Measurements from ENCODE around the gene ASAP3. TPM values are rescaled to one million over a fixed set of nuclear protein-coding genes. Genes with fewer than 3 reads are reported as not detected.
A peak's percentile ranks its signal among the peaks of the same experiment; 100 is the strongest.

The ASAP3 gene
- total and polyA plus RNA-seq, 2 experiments from 2014 or later = 62.0 to 157 TPM

DNA sequence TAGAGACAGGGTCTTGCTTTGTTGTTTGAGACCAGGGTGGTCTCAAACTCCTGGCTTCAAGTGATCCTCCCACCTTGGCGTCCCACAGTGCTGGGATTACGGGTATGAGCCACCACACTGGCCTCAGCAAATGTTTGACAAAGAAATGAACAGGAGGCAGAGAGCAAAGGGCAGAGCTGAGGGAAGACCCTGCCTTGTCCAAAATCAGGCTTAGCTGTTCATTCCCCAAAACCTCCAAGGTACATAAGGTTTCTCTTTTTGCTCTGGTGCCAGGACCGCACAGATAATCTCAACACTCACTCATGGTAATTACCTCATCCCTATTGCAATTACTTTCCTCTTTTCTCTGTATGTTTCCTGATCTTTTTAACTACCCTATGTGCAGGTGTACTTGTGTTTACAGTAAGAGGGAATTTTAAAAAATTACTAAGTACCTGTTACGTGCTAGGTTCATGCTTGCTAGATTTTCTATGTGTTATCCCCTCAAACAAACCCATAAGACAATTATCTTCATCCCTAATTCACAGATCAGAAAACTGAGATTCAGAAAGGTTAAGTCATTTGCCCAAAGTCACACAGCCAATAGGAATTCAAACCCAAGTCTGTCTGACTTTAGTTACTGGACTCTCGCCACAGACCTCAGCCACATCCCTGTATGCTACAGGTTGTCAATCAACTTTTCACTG lies 11.5 kb downstream of the ASAP3 start:
- Histone ChIP-seq H3K36me3 (no peaks in the 10 kb centered on the region), H3K27me3 (no peaks in the 10 kb centered on the region), H3K9me3 (ENCODE audit: low read depth) (no peaks in the 10 kb centered on the region), H3K4me3 (no peak overlapping the region), H3K4me1 (ENCODE audit: low read depth) (no peaks in the 10 kb centered on the region), H3K27ac (no peak overlapping the region)
- no peak for TF ChIP-seq CTCF (IDR thresholded peaks at IDR 0.05; ENCODE audit: low read depth, low read length)
- DNase-seq (ENCODE audit: low read depth in 1 of 2, low spot score in 1 of 2) = no peak

- H3K4me3 ChIP-seq = no peak overlapping the region
- H3K9me3 ChIP-seq (ENCODE audit: low read depth) = no peaks in the 10 kb centered on the region
- TF ChIP-seq CTCF (IDR thresholded peaks at IDR 0.05; ENCODE audit: low read depth, low read length) = no peak
- no peaks in the 10 kb centered on the region for H3K36me3 ChIP-seq
- DNase-seq (ENCODE audit: low read depth in 1 of 2, low spot score in 1 of 2) = no peak
- no peak overlapping the region for H3K27ac ChIP-seq
- H3K4me1 ChIP-seq (ENCODE audit: low read depth) = no peaks in the 10 kb centered on the region
- H3K27me3 ChIP-seq = no peaks in the 10 kb centered on the region
These were observed 12.4 kb downstream of the ASAP3 start for GRCh38 chr1:23471473-23472075.

DNA sequence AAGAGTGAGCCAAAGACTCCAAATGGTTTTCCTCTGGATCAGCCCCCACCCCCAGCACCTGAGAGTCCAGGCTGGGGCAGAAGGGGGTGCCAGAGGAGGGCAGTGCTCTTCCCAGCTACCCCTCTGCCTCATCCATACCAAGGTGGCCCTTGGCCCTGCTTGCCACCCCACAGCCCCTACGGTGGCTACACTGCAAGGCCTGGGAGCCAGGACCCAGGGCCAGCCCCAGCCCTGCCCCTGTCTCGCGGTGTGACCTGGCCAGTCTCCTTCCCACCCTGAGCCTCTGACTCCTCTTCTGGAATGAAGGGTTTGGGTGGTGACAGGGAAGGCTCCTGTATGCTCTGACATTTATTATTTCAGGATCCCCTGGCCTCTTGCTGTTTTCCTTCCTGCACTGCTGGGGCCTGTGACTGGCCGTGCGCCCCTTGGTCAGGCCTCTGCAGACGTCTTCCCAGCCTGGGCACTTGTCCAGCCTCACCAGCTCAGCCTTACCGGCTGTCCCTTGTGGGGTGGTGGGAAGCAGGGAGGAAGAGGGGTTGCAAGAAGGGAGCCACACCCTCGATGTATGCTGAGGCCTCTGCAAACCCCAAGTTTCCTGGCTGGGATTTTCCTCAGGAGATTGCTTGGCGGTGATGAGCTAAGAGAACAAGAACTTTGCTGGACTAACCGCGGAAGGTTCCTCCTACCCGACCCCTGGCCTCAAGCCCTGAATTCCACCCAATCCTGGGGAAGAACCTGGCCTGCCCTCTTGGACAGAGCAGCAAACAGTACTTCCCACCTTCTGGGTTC lies 13.5 kb downstream of the ASAP3 start:
- TF ChIP-seq CTCF (IDR thresholded peaks at IDR 0.05; ENCODE audit: low read depth, low read length) = no peak
- H3K27me3 ChIP-seq = no peaks in the 10 kb centered on the region
- H3K4me3 ChIP-seq = no peak overlapping the region
- DNase-seq (ENCODE audit: low read depth in 1 of 2, low spot score in 1 of 2) = peak in 1 of 2 donors; percentile 96
- H3K9me3 ChIP-seq (ENCODE audit: low read depth) = no peaks in the 10 kb centered on the region
- H3K27ac ChIP-seq = peak overlapping the region; percentile 39
- H3K36me3 ChIP-seq = no peaks in the 10 kb centered on the region
- H3K4me1 ChIP-seq (ENCODE audit: low read depth) = no peaks in the 10 kb centered on the region

GRCh38 chr1:23469372-23469982 lies 14.5 kb downstream of the ASAP3 start:
- Histone ChIP-seq H3K27ac (peak overlapping the region; percentile 39), H3K27me3 (no peaks in the 10 kb centered on the region), H3K4me3 (no peak overlapping the region), H3K36me3 (no peaks in the 10 kb centered on the region), H3K4me1 (ENCODE audit: low read depth) (no peaks in the 10 kb centered on the region), H3K9me3 (ENCODE audit: low read depth) (no peaks in the 10 kb centered on the region)
- DNase-seq (ENCODE audit: low read depth in 1 of 2, low spot score in 1 of 2) = no peak
- no peak for TF ChIP-seq CTCF (IDR thresholded peaks at IDR 0.05; ENCODE audit: low read depth, low read length)

DNA sequence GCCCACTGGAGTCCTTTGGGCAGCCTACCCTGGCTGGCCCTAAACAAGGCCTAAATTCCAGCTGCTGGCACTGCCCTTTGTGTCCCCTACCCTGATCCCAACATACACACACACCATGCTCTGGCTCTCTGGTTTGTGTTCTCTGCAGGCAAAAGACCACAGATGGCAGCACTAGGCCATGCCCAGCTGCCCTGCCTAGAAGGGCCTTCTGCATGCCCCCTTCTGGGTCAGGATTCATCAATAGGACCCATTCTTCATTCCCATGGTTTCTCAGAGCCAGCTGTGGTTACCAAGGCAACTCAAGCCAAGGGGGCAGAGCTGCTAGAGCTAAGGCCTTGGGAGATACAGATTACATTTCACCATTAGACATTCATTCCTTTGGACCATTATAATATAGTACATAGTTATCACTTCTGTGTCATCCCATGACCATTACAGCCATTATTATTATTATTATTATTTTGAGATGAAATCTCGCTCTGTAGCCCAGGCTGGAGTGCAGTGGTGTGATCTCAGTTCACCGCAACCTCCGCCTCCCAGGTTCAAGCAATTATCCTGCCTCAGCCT lies 17.5 kb downstream of the ASAP3 start:
- Histone ChIP-seq H3K27me3 (no peaks in the 10 kb centered on the region), H3K4me1 (ENCODE audit: low read depth) (no peaks in the 10 kb centered on the region), H3K36me3 (no peaks in the 10 kb centered on the region), H3K27ac (no peak overlapping the region), H3K9me3 (ENCODE audit: low read depth) (no peaks in the 10 kb centered on the region), H3K4me3 (no peak overlapping the region)
- no peak for DNase-seq (ENCODE audit: low read depth in 1 of 2, low spot score in 1 of 2)
- TF ChIP-seq CTCF (IDR thresholded peaks at IDR 0.05; ENCODE audit: low read depth, low read length) = no peak
